ENCODE results near the gene LEMD3.

DNA sequence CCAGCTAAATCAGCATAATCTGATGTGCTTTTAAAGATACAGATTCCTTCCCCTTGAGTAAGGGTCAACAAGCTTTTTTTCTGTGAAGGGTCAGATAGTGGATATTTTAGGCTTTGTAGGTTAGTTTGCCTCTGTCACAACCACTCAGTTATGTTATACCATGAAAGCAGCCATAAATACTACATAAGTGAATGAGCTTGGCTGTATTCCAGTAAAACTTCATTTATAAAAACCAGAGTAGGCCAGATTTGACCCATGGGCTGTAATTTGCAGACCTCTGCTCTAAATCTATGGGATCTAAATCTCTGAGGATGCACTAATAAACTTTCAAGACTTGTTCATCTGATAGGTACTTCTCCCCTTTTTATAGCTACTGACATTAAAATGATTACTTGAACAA is 47.7 kb downstream of the LEMD3 start:
- TF ChIP-seq, protein P1, sequence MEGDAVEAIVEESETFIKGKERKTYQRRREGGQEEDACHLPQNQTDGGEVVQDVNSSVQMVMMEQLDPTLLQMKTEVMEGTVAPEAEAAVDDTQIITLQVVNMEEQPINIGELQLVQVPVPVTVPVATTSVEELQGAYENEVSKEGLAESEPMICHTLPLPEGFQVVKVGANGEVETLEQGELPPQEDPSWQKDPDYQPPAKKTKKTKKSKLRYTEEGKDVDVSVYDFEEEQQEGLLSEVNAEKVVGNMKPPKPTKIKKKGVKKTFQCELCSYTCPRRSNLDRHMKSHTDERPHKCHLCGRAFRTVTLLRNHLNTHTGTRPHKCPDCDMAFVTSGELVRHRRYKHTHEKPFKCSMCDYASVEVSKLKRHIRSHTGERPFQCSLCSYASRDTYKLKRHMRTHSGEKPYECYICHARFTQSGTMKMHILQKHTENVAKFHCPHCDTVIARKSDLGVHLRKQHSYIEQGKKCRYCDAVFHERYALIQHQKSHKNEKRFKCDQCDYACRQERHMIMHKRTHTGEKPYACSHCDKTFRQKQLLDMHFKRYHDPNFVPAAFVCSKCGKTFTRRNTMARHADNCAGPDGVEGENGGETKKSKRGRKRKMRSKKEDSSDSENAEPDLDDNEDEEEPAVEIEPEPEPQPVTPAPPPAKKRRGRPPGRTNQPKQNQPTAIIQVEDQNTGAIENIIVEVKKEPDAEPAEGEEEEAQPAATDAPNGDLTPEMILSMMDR (IDR thresholded peaks at IDR 0.05): no peak
- no peak for TF ChIP-seq POLR2A (IDR thresholded peaks at IDR 0.05)
- no peak for TF ChIP-seq POLR2AphosphoS5 (IDR thresholded peaks at IDR 0.05)

Data from prostate gland (tissue), 2 donors.